Ishikawa (cell line): ENCODE measurements around the gene BCL2L15.

ENCODE experiments used
- CEBPB ChIP-seq: IDR thresholded peaks from 2 replicates; pipeline ENCODE4 v1.6.1; 2012
- NFIC ChIP-seq: IDR thresholded peaks from 2 replicates; pipeline ENCODE4 v1.6.1; 2012
- RAD21 ChIP-seq: IDR thresholded peaks from 2 replicates; pipeline ENCODE4 v1.6.1; 2012; ENCODE audit warnings: low read depth
- TAF1 ChIP-seq: IDR thresholded peaks from 2 replicates; pipeline ENCODE4 v1.6.1; 2012; ENCODE audit warnings: low read depth, mild to moderate bottlenecking

DNA sequence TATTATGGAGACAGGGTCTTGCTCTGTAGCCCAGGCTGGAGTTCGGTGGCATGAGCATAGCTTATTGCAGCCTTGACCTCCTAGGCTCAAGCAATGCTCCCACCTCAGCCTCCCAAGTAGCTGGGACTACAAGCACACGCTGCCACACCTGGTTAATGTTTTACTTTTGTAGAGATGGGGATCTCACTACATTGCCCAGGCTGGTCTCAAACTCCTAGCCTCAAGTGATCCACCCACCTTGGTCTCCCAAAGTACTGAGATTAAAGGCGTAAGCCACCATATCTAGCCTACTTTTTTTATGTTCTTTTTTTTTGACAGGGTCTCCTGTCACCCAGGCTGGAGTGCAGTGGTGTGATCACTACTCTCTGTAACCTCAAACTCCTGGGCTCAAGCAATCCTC, 5.9 kb upstream of the BCL2L15 start:
- TF ChIP-seq NFIC, result no peak
- no peak for TF ChIP-seq RAD21
- TF ChIP-seq CEBPB, result no peak
- no peak for TF ChIP-seq TAF1
